Measurements from ENCODE around the gene GALNT10. TPM values are rescaled to one million over a fixed set of nuclear protein-coding genes. Genes with fewer than 3 reads are reported as not detected.

GALNT10 gene
- total and polyA plus RNA-seq, 10 donors, result 7.6 to 50.2 (median 43.5) TPM

GRCh38 chr5:154276973-154277331 is 86.4 kb downstream of the GALNT10 start:
- intact Hi-C loops (cut with DNase I; ENCODE audit: low total_unique reads), result no loop called here
- TF ChIP-seq CTCF (IDR thresholded peaks at IDR 0.05 in 8 of 11, conservative IDR thresholded peaks at IDR 0.05 in 3 of 11) (no peak), POLR2A (IDR thresholded peaks at IDR 0.05) (no peak), POLR2AphosphoS5 (IDR thresholded peaks at IDR 0.05) (no peak)
- WGBS, 5 donors, result 25 to 71% (median 56%) methylated on average over 1 of the region's 1 CpG
- Histone ChIP-seq H3K9me3 (no peaks in the 10 kb centered on the region), H3K36me3 (peaks cover 0 to 4% (median 0%) of the 10 kb centered on the region in 6 donors), H3K4me1 (peaks cover 17 to 37% (median 27%) of the 10 kb centered on the region in 6 donors), H3K27ac (no peak overlapping the region), H3K4me3 (no peak overlapping the region), H3K27me3 (replicated peaks in 1 of 7) (no peaks in the 10 kb centered on the region)
- DNase-seq, result no peak

DNA sequence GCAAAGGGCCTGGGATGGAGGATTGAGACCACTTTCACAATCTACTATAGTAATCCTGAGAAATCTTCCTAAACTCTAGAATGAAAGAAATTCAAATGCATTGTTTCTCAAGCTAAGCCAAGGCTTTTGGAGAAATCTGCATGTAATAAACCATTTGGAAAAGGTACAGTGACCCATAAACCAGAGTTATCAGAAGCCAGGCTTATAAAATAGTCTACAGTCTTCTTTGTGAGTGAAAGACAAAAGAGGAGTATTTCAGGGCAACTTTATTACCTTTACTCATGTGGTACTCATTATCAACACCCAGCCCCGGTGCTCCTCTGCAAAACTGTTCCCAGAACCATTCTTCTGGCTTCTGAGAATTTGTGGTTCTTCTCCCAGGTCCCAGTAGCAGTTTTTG is 87.0 kb downstream of the GALNT10 start:
- Histone ChIP-seq H3K4me3 (no peak overlapping the region), H3K9me3 (no peaks in the 10 kb centered on the region), H3K27ac (no peak overlapping the region), H3K36me3 (peaks cover 0 to 4% (median 0%) of the 10 kb centered on the region in 6 donors), H3K27me3 (replicated peaks in 1 of 7) (no peaks in the 10 kb centered on the region), H3K4me1 (peaks cover 15 to 32% (median 22%) of the 10 kb centered on the region in 6 donors)
- DNase-seq, result no peak
- intact Hi-C loops (cut with DNase I; ENCODE audit: low total_unique reads), result no loop called here
- WGBS, 5 donors, result 82 to 96% (median 93%) methylated on average over 1 of the region's 1 CpG
- TF ChIP-seq POLR2AphosphoS5 (IDR thresholded peaks at IDR 0.05), result no peak
- TF ChIP-seq POLR2A (IDR thresholded peaks at IDR 0.05), result no peak
- no peak for TF ChIP-seq CTCF (IDR thresholded peaks at IDR 0.05 in 8 of 11, conservative IDR thresholded peaks at IDR 0.05 in 3 of 11)

GRCh38 chr5:154278186-154278585 is 87.7 kb downstream of the GALNT10 start:
- no peaks in the 10 kb centered on the region for H3K9me3 ChIP-seq
- no peak overlapping the region for H3K27ac ChIP-seq
- TF ChIP-seq POLR2AphosphoS5 (IDR thresholded peaks at IDR 0.05) (no peak), POLR2A (IDR thresholded peaks at IDR 0.05) (no peak), CTCF (IDR thresholded peaks at IDR 0.05 in 8 of 11, conservative IDR thresholded peaks at IDR 0.05 in 3 of 11) (no peak)
- intact Hi-C loops (cut with DNase I; ENCODE audit: low total_unique reads), result no loop called here
- peaks cover 9 to 25% (median 15%) of the 10 kb centered on the region in 6 donors for H3K4me1 ChIP-seq
- no peak for DNase-seq
- H3K36me3 ChIP-seq, result peaks cover 0 to 4% (median 0%) of the 10 kb centered on the region in 6 donors
- no peak overlapping the region for H3K4me3 ChIP-seq
- no peaks in the 10 kb centered on the region for H3K27me3 ChIP-seq (replicated peaks in 1 of 7)

DNA sequence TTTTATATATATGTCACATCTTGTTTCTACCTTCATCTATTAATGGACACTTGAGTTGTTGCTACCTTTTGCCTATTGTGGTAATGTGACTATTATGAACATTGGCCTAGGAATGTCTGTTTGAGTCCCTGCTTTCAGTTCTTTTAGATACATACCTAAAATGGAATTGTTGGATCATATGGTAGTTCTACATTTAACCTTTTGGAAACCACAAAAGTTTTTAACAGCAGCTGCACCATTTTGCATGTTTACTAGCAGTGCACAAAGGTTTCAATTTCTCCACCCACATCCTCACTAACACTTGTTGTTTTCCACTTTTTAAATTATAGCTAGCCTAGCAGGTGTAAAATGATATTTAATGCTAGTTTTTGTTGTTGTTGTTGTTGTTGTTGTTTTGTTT is 88.4 kb downstream of the GALNT10 start:
- no peaks in the 10 kb centered on the region for H3K27me3 ChIP-seq (replicated peaks in 1 of 7)
- peaks cover 0 to 4% (median 0%) of the 10 kb centered on the region in 6 donors for H3K36me3 ChIP-seq
- H3K4me3 ChIP-seq, result no peak overlapping the region
- intact Hi-C loops (cut with DNase I; ENCODE audit: low total_unique reads), result no loop called here
- no peaks in the 10 kb centered on the region for H3K9me3 ChIP-seq
- H3K4me1 ChIP-seq, result peaks cover 3 to 25% (median 10%) of the 10 kb centered on the region in 6 donors
- no peak overlapping the region for H3K27ac ChIP-seq
- no peak for DNase-seq
- TF ChIP-seq POLR2AphosphoS5 (IDR thresholded peaks at IDR 0.05), result no peak
- no peak for TF ChIP-seq CTCF (IDR thresholded peaks at IDR 0.05 in 8 of 11, conservative IDR thresholded peaks at IDR 0.05 in 3 of 11)
- TF ChIP-seq POLR2A (IDR thresholded peaks at IDR 0.05), result no peak

All from spleen (tissue), 11 donors.